Hepatocyte (in vitro differentiated cells): ENCODE results near the gene LINGO3. TPM values are rescaled to one million over a fixed set of nuclear protein-coding genes. Genes with fewer than 3 reads are reported as not detected.

Experiments
- DNase-seq: peaks from one replicate; pipeline ENCODE4 v3.0.0-alpha.2; 2016; ENCODE audit warnings: low spot score
- H2AFZ ChIP-seq: fragments of 200-600 bp; sonication (generic); 2 replicates; pipeline ENCODE4 v1.6.0; 2016; ENCODE audit warnings: antibody characterized with exemption, mild to moderate bottlenecking
- H3K27ac ChIP-seq: fragments of 200-600 bp; sonication (generic); 2 replicates; pipeline ENCODE4 v1.5.1; 2016; ENCODE audit warnings: mild to moderate bottlenecking
- H3K27me3 ChIP-seq: fragments of 200-600 bp; sonication (generic); 2 replicates; pipeline ENCODE4 v1.6.1; 2016
- H3K36me3 ChIP-seq: fragments of 200-600 bp; sonication (generic); replicated peaks from 2 replicates; pipeline ENCODE4 v1.5.1; 2016; ENCODE audit warnings: low read depth; ENCODE audit not compliant: insufficient read depth
- H3K4me1 ChIP-seq: fragments of 200-600 bp; sonication (generic); 2 replicates; pipeline ENCODE4 v1.5.1; 2016; ENCODE audit warnings: mild to moderate bottlenecking, moderate library complexity; ENCODE audit not compliant: insufficient read depth
- H3K4me2 ChIP-seq: fragments of 200-600 bp; sonication (generic); 2 replicates; pipeline ENCODE4 v1.6.0; 2016
- H3K4me3 ChIP-seq: fragments of 200-600 bp; sonication (generic); 2 replicates; pipeline ENCODE4 v1.5.1; 2016; ENCODE audit warnings: mild to moderate bottlenecking
- H3K79me2 ChIP-seq: fragments of 200-600 bp; sonication (generic); 2 replicates; pipeline ENCODE4 v1.6.0; 2017; ENCODE audit warnings: mild to moderate bottlenecking
- H3K9me2 ChIP-seq: fragments of 200-600 bp; sonication (generic); replicated peaks from 2 replicates; pipeline ENCODE4 v1.6.0; 2017; ENCODE audit warnings: mild to moderate bottlenecking; ENCODE audit not compliant: insufficient read depth
- H3K9me3 ChIP-seq: fragments of 200-600 bp; sonication (generic); 2 replicates; pipeline ENCODE4 v1.5.1; 2016; ENCODE audit warnings: low read depth, mild to moderate bottlenecking
- H4K20me1 ChIP-seq: fragments of 200-600 bp; sonication (generic); 2 replicates; pipeline ENCODE4 v1.6.0; 2016; ENCODE audit warnings: mild to moderate bottlenecking; ENCODE audit not compliant: insufficient read depth, poor library complexity, severe bottlenecking
- EZH2 ChIP-seq: fragments of 200-600 bp; sonication (generic); IDR thresholded peaks from 2 replicates; pipeline ENCODE4 v1.6.1; 2016; ENCODE audit warnings: antibody characterized with exemption, mild to moderate bottlenecking, borderline replicate concordance
- EZH2phosphoT487 ChIP-seq: fragments of 200-600 bp; sonication (generic); IDR thresholded peaks from one replicate; pipeline ENCODE4 v1.6.1; 2018; ENCODE audit warnings: antibody characterized with exemption, mild to moderate bottlenecking, low read depth, moderate library complexity; ENCODE audit not compliant: unreplicated experiment, severe bottlenecking
- WGBS: methylation state at CpG from one replicate; pipeline ENCODE4 v1.1.6; 2016; ENCODE audit warnings: low lambda C conversion rate; ENCODE audit errors: missing lambda C conversion rate; 5-methylcytosine and 5-hydroxymethylcytosine counted together
- polyA plus RNA-seq: library from polyadenylated mRNA; unstranded; fragments of >200 nt; fragmentation: Nextera tagmentation; extraction: Ambion mirVana; gene quantifications from 2 replicates; pipeline ENCODE4 v1.2.1, GENCODE V29; 2016
- total RNA-seq: library from RNA; depleted of rRNA; stranded (reverse); fragments of >200 nt; gene quantifications from 2 replicates; pipeline ENCODE4 v1.2.3, GENCODE V29; 2014
- TF ChIP-seq, protein P1 (sequence below): fragments of 200-600 bp; sonication (generic); IDR thresholded peaks from 2 replicates; pipeline ENCODE4 v1.5.1; 2016; ENCODE audit warnings: antibody characterized with exemption, mild to moderate bottlenecking; ENCODE audit not compliant: poor library complexity

LINGO3 gene
- total and polyA plus RNA-seq, 2 experiments from 2014 or later, result not detected

DNA sequence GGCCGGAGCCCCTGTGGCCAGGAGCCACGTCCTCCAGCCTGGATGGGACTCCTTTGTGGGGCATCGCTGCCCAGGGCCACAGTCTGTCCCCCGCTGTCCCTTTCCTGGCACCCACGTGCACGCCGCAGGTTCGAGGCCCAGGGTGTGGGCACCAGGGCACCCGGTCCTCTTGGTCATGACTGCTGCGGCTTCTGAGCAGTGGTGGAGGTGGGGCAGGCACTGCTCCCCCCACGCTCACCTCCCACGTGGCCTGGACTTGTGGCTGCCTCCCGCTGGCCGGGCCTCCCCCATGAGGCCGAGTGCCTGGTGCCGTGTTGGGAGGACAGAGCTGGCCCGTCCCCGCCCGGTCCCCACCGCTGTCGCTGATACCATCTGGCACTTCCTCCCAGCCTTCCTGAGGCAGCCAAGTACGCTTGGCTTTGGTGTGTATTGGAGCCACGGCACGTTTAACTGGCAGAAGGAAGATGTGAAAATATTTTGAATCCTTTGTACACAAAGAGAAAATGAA, 33.3 kb upstream of the LINGO3 start:
- DNase-seq, result no peak
- peaks cover 4% of the 10 kb centered on the region for H3K4me1 ChIP-seq
- H4K20me1 ChIP-seq, result no peaks in the 10 kb centered on the region
- no peaks in the 10 kb centered on the region for H3K9me3 ChIP-seq
- peak overlapping the region; percentile 58 for H3K27ac ChIP-seq
- WGBS, result 93% methylated on average over 16 of the region's 24 CpGs
- TF ChIP-seq, protein P1, sequence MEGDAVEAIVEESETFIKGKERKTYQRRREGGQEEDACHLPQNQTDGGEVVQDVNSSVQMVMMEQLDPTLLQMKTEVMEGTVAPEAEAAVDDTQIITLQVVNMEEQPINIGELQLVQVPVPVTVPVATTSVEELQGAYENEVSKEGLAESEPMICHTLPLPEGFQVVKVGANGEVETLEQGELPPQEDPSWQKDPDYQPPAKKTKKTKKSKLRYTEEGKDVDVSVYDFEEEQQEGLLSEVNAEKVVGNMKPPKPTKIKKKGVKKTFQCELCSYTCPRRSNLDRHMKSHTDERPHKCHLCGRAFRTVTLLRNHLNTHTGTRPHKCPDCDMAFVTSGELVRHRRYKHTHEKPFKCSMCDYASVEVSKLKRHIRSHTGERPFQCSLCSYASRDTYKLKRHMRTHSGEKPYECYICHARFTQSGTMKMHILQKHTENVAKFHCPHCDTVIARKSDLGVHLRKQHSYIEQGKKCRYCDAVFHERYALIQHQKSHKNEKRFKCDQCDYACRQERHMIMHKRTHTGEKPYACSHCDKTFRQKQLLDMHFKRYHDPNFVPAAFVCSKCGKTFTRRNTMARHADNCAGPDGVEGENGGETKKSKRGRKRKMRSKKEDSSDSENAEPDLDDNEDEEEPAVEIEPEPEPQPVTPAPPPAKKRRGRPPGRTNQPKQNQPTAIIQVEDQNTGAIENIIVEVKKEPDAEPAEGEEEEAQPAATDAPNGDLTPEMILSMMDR, result no peak
- H3K4me3 ChIP-seq, result no peak overlapping the region
- no peak overlapping the region for H2AFZ ChIP-seq
- H3K79me2 ChIP-seq, result peaks cover 16% of the 10 kb centered on the region
- H3K36me3 ChIP-seq, result no peaks in the 10 kb centered on the region
- H3K27me3 ChIP-seq, result no peaks in the 10 kb centered on the region
- H3K4me2 ChIP-seq, result no peak overlapping the region
- H3K9me2 ChIP-seq, result no peaks in the 10 kb centered on the region

DNA sequence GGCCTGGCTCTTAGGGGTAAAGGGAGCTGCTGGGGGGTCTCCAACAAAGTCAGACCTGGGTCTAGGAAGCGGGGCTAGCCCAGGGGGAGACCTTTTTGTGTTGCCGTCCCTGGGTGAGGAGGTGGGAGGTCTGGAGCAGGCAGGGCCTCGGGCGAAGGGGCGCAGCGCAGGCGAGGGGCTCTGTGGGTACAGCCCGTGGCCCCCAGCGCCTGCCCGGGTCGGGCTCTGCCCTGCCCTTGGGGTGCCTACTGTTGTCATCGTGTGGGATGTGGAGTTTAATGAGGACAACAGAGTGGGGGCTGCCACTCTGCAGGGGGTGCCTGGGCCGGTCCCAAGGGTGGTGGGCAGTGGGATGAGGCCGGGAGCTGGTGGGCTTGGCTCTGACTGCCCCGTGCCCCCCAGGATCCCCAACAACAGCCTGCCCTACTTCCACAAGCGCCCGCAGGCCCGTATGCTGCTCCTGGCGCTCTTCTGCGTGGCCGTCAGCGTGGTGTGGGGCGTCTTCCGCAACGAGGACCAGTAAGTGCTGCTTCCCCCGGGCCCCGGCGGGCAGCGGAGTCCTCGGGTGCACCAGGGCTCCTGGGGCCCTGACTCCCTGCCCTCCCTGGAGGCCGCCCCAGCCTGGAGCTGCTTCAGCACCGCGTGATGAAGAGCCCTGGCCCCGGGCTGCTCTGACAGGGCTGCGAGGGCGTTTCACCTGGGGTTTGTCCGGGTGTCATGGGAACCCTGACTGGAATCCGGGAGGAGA, 32.7 kb upstream of the LINGO3 start:
- Histone ChIP-seq H3K79me2 (peaks cover 22% of the 10 kb centered on the region), H3K4me3 (no peak overlapping the region), H3K27ac (peak overlapping the region; percentile 58), H3K4me2 (no peak overlapping the region), H3K9me3 (no peaks in the 10 kb centered on the region), H2AFZ (no peak overlapping the region), H3K27me3 (no peaks in the 10 kb centered on the region), H3K9me2 (no peaks in the 10 kb centered on the region), H3K36me3 (no peaks in the 10 kb centered on the region), H4K20me1 (no peaks in the 10 kb centered on the region), H3K4me1 (peaks cover 4% of the 10 kb centered on the region)
- DNase-seq, result no peak
- TF ChIP-seq EZH2phosphoT487, result no peak
- TF ChIP-seq, protein P1, result no peak
- TF ChIP-seq EZH2, result no peak
- WGBS, result 93% methylated on average over 35 of the region's 38 CpGs

DNA sequence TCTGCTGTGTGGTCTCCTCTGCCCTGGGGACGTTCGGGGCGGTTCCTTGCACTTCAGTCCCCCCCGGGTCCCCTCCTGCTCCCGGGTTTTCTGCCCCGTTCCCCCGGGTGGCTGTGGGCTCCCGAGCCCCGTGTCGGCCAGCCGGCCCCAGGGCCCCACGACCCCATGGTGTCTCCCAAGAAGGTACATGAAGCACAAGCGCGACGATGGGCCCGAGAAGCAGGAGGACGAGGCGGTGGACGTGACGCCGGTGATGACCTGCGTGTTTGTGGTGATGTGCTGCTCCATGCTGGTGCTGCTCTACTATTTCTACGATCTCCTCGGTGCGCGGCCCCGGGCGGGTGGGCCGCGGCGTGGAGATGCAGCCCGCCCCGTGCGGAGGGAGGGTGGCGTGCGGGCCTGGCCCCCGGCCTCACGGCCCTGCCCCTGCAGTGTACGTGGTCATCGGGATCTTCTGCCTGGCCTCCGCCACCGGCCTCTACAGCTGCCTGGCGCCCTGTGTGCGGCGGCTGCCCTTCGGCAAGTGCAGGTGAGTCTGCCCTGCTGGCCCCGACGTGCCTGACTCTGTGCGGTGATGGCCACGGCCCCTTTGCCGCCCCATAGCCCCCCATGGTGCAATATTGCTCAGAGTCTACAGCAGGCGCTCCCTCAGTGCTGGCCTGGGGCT, 31.8 kb upstream of the LINGO3 start:
- no peaks in the 10 kb centered on the region for H3K9me2 ChIP-seq
- H3K79me2 ChIP-seq, result peaks cover 28% of the 10 kb centered on the region
- H4K20me1 ChIP-seq, result no peaks in the 10 kb centered on the region
- H3K4me1 ChIP-seq, result peaks cover 4% of the 10 kb centered on the region
- no peak for TF ChIP-seq EZH2phosphoT487
- TF ChIP-seq EZH2, result no peak
- TF ChIP-seq, protein P1, result no peak
- no peak for DNase-seq
- H3K36me3 ChIP-seq, result no peaks in the 10 kb centered on the region
- H3K4me3 ChIP-seq, result no peak overlapping the region
- H3K4me2 ChIP-seq, result no peak overlapping the region
- no peak overlapping the region for H2AFZ ChIP-seq
- 97% methylated on average over 37 of the region's 52 CpGs for WGBS
- H3K27me3 ChIP-seq, result no peaks in the 10 kb centered on the region
- H3K9me3 ChIP-seq, result no peaks in the 10 kb centered on the region
- no peak overlapping the region for H3K27ac ChIP-seq
